Measurements from ENCODE around the gene LRRFIP2.

The LRRFIP2 gene

DNA sequence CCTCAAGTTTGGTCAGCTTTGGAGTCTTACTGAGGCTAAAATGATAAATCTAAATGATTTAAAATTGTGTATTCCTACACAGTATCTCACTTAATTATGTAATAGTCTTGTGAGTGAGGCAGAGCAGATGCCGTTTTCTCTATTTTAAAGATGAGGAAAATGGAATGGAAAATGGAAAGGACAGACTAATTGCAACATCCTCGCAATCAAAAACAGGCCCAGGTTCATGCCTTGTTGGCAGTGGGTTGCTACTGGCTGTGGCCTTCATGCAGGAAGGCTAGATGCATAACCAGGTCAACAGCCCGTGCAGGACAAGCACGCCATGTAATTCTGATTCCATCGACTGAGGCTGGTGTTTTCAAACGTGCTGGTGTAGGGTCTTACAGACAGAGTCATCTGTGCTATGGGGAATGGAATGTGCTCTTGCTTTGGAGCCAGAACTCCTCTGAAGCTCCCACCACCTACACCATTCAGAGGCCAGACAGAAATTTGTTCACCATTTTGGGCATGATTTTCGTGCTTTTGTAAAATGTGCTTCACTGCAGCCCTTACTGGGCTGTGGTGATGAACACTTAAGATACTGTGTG, 143.2 kb downstream of the LRRFIP2 start:
- DNase-seq: no peak
- H3K27ac ChIP-seq: no peak overlapping the region
- no peaks in the 10 kb centered on the region for H3K27me3 ChIP-seq (ENCODE audit: insufficient read depth, low read depth, severe bottlenecking)
- H3K4me3 ChIP-seq (ENCODE audit: low read depth, low read length): no peak overlapping the region
- H3K36me3 ChIP-seq: peaks cover 35% of the 10 kb centered on the region
- H3K9me3 ChIP-seq (ENCODE audit: severe bottlenecking): no peaks in the 10 kb centered on the region
- TF ChIP-seq CTCF (IDR thresholded peaks at IDR 0.05; ENCODE audit: low read depth, low read length): no peak

- TF ChIP-seq CTCF (IDR thresholded peaks at IDR 0.05; ENCODE audit: low read depth, low read length): no peak
- no peak for DNase-seq
- H3K4me3 ChIP-seq (ENCODE audit: low read depth, low read length): no peak overlapping the region
- H3K9me3 ChIP-seq (ENCODE audit: severe bottlenecking): no peaks in the 10 kb centered on the region
- no peak overlapping the region for H3K27ac ChIP-seq
- no peaks in the 10 kb centered on the region for H3K27me3 ChIP-seq (ENCODE audit: insufficient read depth, low read depth, severe bottlenecking)
- H3K36me3 ChIP-seq: peaks cover 36% of the 10 kb centered on the region
These were observed 143.8 kb downstream of the LRRFIP2 start for GRCh38 chr3:37030588-37030987.

DNA sequence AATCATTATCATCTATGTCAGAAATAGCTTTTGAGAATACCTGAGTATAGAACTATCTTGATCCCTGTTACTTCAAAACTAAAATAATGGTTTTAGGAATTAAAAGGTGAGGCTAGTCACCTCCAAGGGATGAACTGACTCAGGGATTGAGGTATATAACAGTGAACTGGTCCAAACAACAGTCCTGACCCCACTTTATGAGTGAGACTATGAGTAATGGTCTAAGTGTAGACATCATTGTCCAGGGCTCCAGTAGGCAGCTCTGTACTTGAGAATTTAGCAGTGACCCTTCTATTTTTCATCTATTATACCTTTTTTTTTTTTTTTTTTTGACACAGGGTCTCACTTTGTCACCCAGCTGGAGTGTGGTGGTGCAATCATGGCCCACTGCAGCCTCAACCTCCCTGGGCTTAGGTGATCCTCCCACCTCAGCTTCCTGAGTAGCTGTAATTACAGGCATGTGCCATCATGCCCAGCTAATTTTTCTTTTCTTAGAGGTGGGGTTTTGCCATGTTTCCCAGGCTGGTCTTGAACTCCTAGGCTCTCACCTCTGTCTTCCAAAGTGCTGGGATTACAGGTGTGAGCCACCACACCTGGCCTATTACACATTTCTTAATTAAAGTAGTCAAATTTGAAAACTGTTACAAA, 144.7 kb downstream of the LRRFIP2 start:
- Histone ChIP-seq H3K27ac (no peak overlapping the region), H3K4me3 (ENCODE audit: low read depth, low read length) (no peak overlapping the region), H3K36me3 (peaks cover 37% of the 10 kb centered on the region), H3K9me3 (ENCODE audit: severe bottlenecking) (peaks cover 2% of the 10 kb centered on the region), H3K27me3 (ENCODE audit: insufficient read depth, low read depth, severe bottlenecking) (no peaks in the 10 kb centered on the region)
- no peak for TF ChIP-seq CTCF (IDR thresholded peaks at IDR 0.05; ENCODE audit: low read depth, low read length)
- no peak for DNase-seq

DNA sequence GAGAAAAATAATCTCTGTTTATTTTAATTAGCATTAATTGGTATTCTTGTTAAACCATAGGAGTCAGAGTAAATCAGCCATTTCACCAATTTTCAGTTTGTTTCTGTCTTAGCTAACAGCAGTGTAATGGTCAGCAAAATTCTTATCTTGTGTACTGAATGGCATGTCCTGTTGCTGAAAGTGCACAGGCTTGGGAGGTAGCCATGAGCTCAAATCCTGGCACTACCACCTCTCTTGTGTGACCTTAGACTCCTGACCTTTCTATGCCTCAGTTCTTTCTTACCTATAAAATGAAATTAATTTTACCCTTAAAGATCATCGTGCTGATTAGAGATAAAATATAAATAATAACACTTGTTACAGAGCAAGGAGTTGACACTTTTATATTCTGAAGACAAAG, 145.3 kb downstream of the LRRFIP2 start:
- H3K27ac ChIP-seq: no peak overlapping the region
- DNase-seq: no peak
- H3K36me3 ChIP-seq: peaks cover 39% of the 10 kb centered on the region
- H3K4me3 ChIP-seq (ENCODE audit: low read depth, low read length): no peak overlapping the region
- no peak for TF ChIP-seq CTCF (IDR thresholded peaks at IDR 0.05; ENCODE audit: low read depth, low read length)
- peaks cover 3% of the 10 kb centered on the region for H3K9me3 ChIP-seq (ENCODE audit: severe bottlenecking)
- H3K27me3 ChIP-seq (ENCODE audit: insufficient read depth, low read depth, severe bottlenecking): no peaks in the 10 kb centered on the region

GRCh38 chr3:37028329-37028728, 146.1 kb downstream of the LRRFIP2 start:
- Histone ChIP-seq H3K36me3 (peaks cover 43% of the 10 kb centered on the region), H3K27ac (no peak overlapping the region), H3K4me3 (ENCODE audit: low read depth, low read length) (no peak overlapping the region), H3K9me3 (ENCODE audit: severe bottlenecking) (peaks cover 3% of the 10 kb centered on the region), H3K27me3 (ENCODE audit: insufficient read depth, low read depth, severe bottlenecking) (no peaks in the 10 kb centered on the region)
- TF ChIP-seq CTCF (IDR thresholded peaks at IDR 0.05; ENCODE audit: low read depth, low read length): no peak
- DNase-seq: no peak

- H3K27ac ChIP-seq: no peak overlapping the region
- DNase-seq: no peak
- H3K36me3 ChIP-seq: peaks cover 52% of the 10 kb centered on the region
- no peak overlapping the region for H3K4me3 ChIP-seq (ENCODE audit: low read depth, low read length)
- H3K27me3 ChIP-seq (ENCODE audit: insufficient read depth, low read depth, severe bottlenecking): no peaks in the 10 kb centered on the region
- no peak for TF ChIP-seq CTCF (IDR thresholded peaks at IDR 0.05; ENCODE audit: low read depth, low read length)
- peaks cover 3% of the 10 kb centered on the region for H3K9me3 ChIP-seq (ENCODE audit: severe bottlenecking)
These were observed 147.5 kb downstream of the LRRFIP2 start for GRCh38 chr3:37026851-37027250.

All from WERI-Rb-1 (cell line).